NCI-H82 treated with DMSO at 0.1 percent for 48 hours (cell line): ENCODE measurements around the gene PRDM10.
"Not testable (repeated sequence)": the region's sequence is repeated elsewhere in the genome, so short reads cannot be mapped to it uniquely, and the experiment has no call there.

Source experiments
- DNase-seq: peaks from one replicate; lab custom pipeline; 2025; ENCODE audit not compliant: unreplicated experiment; lab: John Stamatoyannopoulos, UW

The PRDM10 gene, protein sequence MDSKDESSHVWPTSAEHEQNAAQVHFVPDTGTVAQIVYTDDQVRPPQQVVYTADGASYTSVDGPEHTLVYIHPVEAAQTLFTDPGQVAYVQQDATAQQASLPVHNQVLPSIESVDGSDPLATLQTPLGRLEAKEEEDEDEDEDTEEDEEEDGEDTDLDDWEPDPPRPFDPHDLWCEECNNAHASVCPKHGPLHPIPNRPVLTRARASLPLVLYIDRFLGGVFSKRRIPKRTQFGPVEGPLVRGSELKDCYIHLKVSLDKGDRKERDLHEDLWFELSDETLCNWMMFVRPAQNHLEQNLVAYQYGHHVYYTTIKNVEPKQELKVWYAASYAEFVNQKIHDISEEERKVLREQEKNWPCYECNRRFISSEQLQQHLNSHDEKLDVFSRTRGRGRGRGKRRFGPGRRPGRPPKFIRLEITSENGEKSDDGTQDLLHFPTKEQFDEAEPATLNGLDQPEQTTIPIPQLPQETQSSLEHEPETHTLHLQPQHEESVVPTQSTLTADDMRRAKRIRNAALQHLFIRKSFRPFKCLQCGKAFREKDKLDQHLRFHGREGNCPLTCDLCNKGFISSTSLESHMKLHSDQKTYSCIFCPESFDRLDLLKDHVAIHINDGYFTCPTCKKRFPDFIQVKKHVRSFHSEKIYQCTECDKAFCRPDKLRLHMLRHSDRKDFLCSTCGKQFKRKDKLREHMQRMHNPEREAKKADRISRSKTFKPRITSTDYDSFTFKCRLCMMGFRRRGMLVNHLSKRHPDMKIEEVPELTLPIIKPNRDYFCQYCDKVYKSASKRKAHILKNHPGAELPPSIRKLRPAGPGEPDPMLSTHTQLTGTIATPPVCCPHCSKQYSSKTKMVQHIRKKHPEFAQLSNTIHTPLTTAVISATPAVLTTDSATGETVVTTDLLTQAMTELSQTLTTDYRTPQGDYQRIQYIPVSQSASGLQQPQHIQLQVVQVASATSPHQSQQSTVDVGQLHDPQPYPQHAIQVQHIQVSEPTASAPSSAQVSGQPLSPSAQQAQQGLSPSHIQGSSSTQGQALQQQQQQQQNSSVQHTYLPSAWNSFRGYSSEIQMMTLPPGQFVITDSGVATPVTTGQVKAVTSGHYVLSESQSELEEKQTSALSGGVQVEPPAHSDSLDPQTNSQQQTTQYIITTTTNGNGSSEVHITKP

DNA sequence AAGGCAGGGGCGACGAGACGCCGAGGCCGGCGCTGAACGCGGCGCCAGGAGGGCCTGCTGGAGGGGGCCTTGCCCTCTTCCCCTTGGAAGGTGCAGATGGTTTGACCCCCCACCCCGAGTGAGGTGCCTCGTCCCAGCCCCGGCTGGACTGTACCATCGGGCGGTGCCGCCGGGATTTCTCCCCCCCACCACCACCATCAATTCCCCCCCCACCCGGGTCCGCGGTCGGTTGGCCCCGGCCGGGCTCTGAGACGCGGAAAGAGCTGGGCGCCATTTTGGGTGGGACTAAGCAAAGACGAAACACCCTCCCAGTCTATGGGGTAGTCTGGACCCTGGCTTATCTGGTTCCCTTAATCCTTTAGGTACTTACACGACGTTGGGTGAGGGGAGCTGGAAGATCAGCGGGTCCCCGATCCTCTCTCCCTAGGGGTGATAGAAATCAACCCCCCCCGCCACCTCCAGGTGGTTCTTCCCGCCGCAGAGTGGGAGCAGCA, at the start of gene PRDM10:
Gene PRDM10, minus strand, starts transcription at position 484 of the 494 bp plus-strand sequence. CDS start 41,871 bp downstream, outside the sequence.
- DNase-seq = peak; percentile 87

DNA sequence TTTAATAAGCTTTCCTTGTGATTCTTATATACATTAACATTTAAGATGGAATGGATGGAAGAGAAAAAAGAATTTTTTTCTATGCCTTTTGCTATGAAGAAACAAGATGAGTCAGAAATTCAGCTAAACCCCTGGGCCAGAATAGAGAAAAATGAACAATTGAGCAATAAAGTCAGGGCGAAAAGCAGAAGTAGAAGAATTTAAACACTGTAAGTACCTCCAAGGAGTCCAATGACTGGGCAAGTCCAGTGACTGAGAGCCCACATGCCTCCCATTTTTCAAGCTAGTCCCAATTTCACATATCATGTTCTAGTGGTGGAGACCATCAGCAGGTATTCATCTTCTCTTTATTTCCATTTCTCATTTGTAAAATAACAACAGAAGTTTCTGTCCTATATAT, 48.4 kb upstream of the PRDM10 start:
- no peak for DNase-seq

GRCh38 chr11:130050257-130050656, 47.6 kb upstream of the PRDM10 start:
- DNase-seq = no peak

DNA sequence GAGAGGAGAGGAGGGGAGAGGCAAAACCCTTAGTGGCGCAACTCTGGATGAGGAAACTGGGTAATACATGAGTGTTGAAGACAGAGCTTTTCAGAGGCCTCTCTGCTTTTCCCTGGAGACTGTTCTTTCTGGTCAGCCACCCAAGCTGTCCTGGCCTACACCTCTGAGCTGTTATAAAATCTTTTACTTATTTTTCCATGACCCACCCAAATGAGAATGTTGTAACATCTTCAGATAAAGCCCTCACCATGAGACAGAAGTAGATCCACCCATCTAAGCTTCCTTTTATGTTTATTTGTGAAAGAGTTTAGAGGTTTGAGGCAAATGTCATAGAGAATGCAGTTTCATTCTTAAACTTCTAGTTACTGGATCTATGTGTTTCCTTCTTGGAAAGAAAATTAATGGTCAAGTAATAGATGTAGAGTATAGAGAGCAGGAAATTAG, 46.7 kb upstream of the PRDM10 start:
- DNase-seq = no peak

DNA sequence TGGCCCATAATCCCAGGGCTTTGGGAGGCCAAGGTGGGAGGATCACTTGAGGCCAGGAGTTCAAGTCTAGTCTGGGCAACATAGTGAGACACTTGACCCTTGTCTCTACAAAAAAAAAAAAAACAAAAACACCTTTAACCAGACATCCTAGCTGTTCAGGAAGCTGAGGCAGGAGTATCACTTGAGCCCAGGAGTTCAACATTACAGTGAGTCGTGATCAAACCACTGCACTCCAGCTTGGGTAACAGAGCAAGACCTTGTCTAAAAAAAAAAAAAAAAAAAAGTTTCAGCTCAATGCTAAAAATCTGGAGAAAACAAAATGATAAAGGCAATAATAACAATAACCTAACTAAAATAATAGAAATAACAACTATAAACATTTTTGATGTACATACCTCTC, 44.5 kb upstream of the PRDM10 start:
- no peak for DNase-seq

DNA sequence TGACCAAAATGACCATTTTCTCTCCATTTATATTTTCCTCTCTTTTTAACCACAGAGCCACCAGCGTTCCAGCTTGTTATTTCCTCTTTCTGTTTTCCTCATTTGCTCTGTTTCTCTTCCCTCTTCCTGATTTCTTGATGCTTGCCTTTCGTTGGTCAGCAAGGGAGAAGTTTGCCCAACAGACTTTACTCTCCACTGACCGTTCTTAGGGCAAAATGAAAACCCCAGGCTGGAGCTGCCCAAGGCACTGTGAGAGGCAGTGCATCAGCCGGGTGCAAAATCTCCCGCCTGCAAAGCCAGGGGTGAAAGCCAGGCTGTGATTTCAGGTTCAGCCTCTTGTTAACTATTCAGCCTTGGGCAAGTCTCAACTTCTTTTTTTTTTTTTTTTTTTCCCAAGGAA, 40.9 kb upstream of the PRDM10 start:
- no peak for DNase-seq

GRCh38 chr11:130042093-130042591, 39.5 kb upstream of the PRDM10 start:
- no peak for DNase-seq

- no peak for DNase-seq
Observed at GRCh38 chr11:130040281-130040940, 37.8 kb upstream of the PRDM10 start.

GRCh38 chr11:130037881-130038585, 35.4 kb upstream of the PRDM10 start:
- DNase-seq = no peak

DNA sequence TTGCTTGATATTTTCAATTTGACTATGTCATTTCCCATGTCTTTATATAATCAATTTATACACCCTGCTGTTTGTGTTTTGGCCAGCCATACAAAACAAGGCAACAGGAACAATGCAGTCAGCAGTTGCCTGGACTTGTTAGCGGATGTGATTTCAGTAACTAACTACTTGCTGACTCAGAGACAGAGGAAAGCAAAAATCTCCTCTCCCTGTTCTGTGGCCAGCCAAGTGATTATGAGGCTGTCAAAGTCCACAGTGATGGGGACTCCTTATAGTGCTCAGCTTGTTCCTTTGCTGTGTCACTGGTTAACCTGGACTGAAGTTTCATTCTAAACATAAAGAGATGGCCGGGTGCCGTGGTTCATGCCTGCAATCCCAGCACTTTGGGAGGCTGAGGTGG, 34.4 kb upstream of the PRDM10 start:
- DNase-seq = no peak

DNA sequence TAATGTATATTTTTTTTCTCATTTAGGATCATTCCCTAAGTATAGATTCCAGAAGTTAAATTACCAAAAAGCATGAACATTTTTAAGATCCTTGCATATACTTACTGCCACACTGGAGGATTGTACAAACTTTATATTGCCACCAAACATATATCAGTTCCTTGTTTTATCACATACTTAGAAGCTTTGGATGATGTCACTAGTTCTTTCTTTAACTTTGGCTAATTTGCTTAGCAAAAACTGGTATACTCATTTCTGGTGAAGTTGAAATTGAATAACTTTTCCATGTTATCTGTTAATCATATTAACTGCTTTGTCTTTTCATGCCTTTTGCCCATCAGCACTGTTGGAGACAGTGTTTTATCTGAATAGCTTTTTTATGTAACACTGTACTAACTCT, 31.6 kb upstream of the PRDM10 start:
- DNase-seq = no peak

DNA sequence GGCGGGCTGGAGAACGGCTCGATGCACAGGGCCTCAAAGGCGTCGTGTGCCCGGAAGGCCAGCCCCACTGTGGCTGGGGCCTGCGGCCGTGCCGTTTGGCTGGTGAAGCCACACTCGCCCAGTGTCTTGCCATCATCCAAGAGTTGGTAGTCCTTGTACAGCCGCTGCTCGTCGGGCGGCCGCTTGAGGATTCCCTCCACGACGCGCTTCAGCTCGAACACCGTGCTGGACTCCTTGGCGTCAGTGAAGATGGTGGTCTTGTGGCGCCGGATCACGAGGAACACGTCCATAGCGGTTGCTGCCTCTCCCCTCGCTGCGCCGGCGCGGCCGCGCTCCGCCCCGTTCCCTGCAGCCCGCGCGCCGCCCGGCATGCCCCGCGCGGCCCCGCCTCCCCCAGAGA, 30.3 kb upstream of the PRDM10 start:
- DNase-seq = no peak

DNA sequence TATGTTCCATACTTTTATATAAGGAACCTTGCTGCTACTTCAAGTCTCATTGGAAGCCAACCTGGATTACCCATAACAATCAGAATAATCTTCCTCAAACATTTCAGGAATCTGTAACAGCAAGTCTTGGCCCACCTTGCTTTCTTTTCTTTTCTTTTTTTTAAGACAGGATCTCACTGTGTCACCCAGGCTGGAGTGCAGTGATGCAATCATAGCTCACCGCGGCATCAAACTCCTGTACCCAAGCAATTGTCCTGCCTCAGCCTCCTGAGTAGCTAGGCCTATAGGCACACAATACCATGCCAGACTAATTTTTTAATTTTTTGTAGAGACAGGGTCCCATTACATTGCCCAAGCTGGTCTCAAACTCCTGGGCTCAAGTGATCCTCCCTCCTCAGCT, 29.3 kb upstream of the PRDM10 start:
- no peak for DNase-seq

- DNase-seq = no peak
Observed at GRCh38 chr11:130031056-130031455, 28.4 kb upstream of the PRDM10 start.

DNA sequence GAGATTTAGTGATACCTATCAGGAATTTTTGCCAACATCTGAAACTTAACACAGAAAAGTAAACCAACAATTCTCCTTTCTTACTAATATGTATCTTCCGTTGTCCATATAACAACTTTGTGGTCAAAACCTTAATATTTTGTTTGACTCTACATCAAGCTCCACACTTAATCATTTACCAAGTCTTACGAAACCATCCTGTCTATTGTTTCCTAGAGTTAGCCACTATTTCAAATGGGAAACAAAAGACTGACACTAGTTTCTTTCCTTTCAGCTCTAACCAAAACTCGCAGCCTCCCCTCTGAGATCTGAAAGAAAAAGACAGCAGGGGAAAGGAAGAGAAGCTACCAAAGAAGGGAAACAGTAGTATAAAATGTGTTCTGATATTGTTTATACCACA, 26.5 kb upstream of the PRDM10 start:
- DNase-seq = no peak

DNA sequence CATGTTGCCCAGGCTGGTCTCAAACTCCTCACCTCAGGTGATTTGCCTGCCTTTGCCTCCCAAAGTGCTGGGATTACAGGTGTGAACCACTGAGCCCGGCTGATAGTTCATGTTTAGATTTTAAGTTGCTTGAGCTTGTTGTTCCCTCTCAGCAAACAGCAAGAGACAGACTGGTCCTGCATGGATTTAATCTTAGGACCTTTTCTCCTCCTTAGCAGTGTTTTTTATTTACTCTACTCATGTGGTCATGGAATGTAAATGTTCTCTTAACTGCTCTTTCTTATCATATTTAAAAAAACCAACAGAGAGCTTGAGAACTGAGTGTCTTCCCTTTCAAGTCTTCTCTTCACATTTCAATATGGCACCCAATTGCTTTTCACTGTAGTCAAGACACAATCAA, 22.7 kb upstream of the PRDM10 start:
- DNase-seq = no peak

DNA sequence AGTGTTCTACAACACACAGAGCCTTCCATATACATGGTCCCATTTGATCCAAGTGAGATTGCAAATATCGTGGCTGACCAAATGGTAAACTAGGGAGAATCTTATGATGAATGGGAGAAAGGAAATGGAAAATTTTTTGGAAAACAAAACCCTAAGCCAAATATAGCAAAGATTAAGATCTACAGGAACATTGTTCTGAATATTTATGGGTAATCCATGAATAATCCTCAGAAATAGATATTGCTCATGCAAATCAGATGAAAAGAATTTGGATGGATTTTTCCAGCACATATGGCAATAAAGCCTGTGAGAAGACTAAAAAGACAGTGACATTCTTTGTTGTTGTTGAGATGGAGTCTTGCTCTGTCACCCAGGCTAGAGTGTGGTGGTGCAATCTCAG, 21.7 kb upstream of the PRDM10 start:
- DNase-seq = no peak

DNA sequence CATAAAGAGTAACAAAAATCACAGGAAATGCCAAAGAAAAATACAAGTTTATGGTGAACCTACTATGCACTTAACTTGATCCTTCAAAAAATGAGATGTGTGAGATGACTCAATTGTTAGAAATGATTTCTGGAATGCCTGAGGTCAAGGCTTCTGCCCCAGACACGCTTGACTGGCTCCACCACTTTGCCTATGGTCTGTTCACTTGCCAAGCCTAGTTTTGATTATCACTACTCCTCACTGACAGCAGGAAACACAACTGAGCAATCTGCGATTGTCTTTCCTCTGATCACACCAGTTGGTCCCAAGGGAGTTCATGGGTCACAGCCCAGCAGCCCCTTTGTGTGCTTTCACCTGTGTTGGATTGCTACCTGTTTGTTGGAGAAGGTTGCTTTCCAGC, 20.6 kb upstream of the PRDM10 start:
- no peak for DNase-seq

DNA sequence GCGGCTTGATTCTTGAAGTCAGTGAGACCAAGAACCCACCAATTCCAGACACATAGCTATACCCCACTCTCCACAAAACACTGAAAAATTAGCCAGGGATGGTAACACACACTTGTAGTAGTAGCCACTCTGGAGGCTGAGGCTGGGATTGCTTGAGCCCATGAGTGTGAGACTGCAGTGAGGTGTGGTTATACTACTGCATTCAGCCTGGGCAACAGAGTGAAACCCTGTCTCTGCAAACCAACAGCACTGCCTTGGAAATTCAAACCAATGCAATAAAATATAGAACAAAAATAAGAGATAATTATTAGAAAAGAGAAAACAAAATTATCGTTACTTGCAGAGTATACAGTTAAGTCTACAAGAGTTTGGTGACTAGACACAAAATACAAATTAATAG, 20.2 kb upstream of the PRDM10 start:
- no peak for DNase-seq

GRCh38 chr11:130021606-130022005, 19.0 kb upstream of the PRDM10 start:
- not testable (repeated sequence) for DNase-seq
